NCI-H2107 (cell line): ENCODE data around the gene ACVR1B.

Experiments
- DNase-seq: peaks from one replicate; lab custom pipeline; 2025; lab: John Stamatoyannopoulos, UW

Gene ACVR1B

GRCh38 chr12:51917041-51917590 lies 34.4 kb upstream of the ACVR1B start:
- no peak for DNase-seq

DNA sequence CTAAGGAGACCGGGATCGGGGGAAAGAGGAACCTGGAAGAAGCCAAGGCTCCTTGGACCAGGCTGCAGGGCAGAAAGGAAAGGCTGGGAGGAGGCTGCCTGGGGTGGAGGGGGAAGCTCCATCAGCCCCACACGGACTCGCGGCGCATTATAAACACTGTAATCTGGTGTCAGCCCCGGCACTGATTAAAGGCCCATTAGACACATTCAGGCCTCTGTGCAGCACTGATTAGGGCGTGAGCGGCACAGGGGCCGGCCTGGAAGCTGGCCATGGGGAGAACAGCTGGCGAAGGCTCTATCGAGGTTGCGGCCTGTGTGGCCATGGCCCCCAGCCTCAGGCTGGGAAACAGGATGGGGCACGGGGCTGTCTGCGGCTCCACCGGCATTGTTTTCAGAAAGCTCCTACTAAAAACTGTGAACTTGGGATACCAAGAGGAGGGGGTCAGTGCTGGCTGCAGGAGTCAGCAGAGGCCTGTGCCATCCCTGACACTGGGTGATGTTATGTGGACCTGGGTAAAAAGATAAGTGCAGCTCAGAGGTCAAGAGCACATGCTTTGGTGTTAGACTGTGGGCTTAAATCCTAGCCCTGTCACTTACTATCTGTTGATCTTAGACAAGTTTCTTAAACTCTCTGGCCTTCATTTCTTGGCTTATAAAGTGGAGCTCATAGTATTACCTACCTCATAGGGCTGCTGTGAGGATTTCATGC lies 33.6 kb upstream of the ACVR1B start:
- DNase-seq, result no peak

DNA sequence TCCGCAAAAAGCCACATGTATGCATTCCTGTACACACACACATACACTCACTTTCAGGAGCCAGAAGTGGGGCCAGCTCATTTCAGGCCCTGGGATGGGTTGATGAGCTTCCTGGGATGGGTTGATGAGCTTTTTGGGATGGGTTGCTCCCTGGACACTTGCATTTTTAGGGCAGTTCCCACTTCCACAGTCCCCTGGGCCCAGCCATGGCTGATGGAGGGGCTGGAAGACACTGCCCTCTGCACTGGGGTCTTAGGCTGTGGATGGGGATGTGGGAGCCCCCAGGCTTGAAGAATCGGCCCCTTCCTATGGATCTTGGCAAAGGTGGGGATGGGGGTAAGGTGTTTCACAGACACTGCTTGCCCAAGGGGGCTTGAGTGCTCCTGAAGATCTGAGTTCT lies 31.5 kb upstream of the ACVR1B start:
- no peak for DNase-seq

GRCh38 chr12:51921017-51921725 lies 30.3 kb upstream of the ACVR1B start:
- DNase-seq, result no peak

DNA sequence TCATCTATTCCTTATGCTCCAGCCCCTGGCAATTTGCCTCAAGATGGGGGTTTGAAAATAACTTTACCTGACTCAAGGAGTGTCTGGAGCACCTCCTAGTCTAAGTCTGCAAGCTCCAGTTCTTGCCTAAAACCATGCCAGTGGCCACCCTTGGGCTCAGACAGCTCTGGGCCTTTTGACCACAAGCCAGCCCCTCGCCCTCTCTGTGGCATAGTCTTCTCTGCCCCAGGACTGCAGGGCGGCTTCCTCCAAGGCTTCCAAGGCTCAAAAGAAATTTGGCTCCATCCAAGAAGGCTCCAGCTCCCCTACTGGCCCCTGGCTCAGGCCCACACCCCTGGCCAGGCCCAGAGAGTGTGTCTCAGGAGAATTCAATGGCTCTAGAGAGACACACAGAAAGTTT lies 29.4 kb upstream of the ACVR1B start:
- DNase-seq, result no peak

- DNase-seq, result no peak
Measured at GRCh38 chr12:51922762-51923505, 28.6 kb upstream of the ACVR1B start.

- DNase-seq, result no peak
Measured at GRCh38 chr12:51923506-51924365, 27.8 kb upstream of the ACVR1B start.

DNA sequence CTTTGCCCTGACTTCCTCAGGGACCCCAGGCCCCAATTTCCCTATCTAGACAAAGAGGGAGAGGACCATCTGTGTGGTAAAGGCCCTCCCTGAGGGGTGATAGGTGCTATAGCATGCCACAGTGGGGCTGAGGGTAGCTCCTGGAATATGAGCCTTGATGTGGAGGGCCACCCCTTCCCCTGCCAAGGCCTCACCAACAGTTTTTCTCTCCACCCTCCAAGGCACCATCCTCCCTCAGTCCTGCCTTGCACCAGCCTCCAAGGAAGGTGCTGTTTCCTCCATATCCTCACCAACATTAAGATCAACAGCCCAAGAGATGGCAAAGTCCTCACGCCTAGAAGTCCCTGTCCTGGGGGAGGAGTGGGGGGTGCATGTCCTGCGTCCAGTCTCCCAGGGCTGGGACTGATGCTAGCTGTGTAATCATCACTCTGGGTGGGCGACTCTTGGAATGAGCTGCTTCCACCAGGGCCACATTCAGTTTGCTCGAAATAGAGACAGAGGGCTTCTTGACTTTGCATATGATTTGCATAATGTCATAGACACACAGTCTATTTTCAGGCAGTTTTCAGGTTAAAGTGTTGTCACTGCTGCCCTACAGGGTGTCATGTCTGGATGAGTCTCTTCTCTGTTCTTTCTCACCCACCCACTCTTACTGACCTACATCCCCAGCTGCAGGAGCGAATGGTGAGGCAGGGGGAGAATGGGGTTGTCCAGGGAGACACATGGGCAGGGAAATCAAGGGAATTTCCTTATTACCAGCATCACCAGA lies 26.8 kb upstream of the ACVR1B start:
- DNase-seq, result no peak

DNA sequence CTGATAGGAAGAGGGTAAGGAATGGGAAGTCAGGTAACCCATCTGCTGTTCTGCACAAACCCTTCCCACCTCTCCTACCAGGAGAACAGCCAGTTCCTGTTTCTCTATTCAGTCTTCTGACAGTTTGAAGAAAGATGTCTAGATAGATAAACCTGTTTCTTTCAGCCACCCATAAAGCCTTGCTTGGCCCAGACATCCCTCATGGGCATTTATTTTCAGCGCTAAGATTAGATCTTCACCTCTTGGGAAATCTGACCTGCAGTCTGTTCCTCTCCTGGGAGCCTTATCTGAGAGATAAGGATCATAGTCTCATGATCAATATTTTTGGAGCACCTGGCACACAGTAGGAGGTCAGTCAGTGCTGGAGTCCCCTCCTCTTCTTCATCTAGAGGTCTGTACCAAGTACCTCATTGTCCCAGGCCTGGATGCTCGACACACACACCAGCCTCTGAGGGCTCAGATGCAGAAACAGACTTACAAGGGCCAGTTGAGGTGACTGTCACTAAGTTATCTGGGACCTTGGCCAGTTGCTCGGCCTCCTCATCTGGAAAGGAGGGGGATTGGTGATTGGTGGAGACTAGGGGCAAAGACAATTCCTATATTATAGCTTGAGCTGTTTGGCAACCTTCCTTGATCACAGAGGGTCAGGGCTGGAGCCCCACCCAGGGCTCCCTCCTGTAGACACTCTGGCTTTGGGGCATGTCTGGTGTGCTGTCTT lies 26.0 kb upstream of the ACVR1B start:
- DNase-seq, result no peak

GRCh38 chr12:51926064-51926632 lies 25.4 kb upstream of the ACVR1B start:
- no peak for DNase-seq

DNA sequence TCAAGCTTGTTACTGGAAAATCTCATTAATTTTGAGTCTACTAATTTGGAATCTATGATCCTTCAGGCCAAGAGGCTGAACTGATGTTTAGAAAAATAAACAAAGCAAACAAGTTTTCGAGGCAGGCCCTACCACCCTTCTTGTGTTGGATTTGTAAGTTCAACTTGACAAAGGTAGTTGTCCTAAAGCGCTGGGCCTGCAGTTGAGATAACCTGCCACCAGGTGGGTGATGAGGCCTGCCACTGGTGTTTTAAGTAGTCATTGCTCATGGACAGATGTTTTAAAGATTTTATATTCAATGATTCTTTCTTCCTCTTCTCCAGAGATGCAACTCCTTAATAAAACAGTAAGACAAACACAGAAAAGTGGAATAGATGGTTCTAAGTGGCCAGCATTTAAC lies 24.8 kb upstream of the ACVR1B start:
- DNase-seq, result no peak

- DNase-seq, result no peak
Measured at GRCh38 chr12:51932218-51933076, 19.1 kb upstream of the ACVR1B start.

- DNase-seq, result no peak
Measured at GRCh38 chr12:51934080-51934479, 17.4 kb upstream of the ACVR1B start.

GRCh38 chr12:51937926-51938325 lies 13.6 kb upstream of the ACVR1B start:
- DNase-seq, result no peak

DNA sequence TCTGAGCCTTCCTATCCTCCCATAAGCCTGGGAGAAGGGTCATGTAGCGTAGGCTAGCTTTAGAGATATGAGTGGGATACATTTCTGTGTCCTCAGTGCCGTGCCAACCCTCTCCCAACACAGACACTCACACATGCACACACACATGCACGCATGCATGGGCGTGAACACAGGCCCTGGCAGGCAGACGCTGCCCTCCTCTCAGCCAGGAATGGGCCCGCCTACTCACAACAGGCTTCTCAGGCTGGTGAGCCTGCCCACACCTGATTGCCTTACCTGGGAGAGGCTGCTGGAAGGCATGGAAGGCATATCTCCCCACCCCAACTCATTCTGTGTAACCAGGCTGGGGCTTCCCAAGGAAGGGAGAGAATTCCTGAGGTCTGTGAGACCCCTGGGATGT lies 12.8 kb upstream of the ACVR1B start:
- DNase-seq, result no peak

GRCh38 chr12:51941011-51941581 lies 10.4 kb upstream of the ACVR1B start:
- DNase-seq, result peak; percentile 60

DNA sequence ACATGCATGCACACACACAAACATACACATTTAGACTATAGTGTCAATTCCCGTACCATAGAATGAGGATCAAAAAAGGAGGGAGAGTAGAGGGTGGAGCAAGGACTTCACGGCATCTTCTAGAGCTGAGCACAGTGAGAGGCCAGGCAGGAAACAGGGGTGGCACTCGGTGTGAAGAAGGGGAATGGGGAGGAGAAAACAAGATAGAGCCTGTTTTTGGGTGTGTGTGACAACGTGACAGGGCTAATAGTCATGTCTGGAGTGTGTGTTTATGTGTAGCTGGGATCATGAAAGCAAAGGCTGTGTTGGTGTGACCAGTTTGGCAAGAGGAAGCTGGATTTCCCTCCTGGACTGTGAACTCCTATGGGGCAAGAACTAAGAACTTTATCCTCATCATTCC lies 9.9 kb upstream of the ACVR1B start:
- no peak for DNase-seq

DNA sequence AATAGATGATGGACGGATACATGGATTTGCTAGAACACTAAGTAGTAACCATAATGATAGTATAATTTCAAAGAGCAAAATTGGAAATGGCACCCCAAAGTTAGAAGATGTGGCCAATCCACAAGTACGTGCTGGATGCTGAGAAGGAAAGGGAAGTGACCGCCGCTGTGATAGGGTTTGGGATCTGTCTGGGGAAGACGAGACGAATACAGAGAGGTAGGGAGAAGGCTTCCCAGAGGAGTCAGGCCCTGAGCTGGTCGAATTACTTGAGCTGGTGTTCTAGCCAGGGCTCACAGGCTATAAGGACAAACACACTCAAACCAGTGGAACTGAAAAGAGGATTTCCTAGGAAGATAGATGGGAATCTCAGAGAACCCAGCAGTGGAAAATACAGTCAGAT lies 9.4 kb upstream of the ACVR1B start:
- no peak for DNase-seq
